HepG2 (cell line): ENCODE measurements around the gene TET2. TPM values are rescaled to one million over a fixed set of nuclear protein-coding genes. Genes with fewer than 3 reads are reported as not detected.

ENCODE experiments used
- CREB1 ChIP-seq, 2 experiments: fragments of 450-650 bp in 1 of 2; IDR thresholded peaks; 2 replicates each; pipeline ENCODE4 v1.6.1; 2016 to 2017; ENCODE audit warnings: control low read depth in 1 of 2, mild to moderate bottlenecking in 1 of 2, missing compliant biosample characterization in 1 of 2, missing genetic modification characterization in 1 of 2
- ERF ChIP-seq: IDR thresholded peaks from 2 replicates; pipeline ENCODE4 v1.6.1; 2018; ENCODE audit warnings: missing biosample characterization, missing genetic modification reagents
- GATAD2A ChIP-seq: IDR thresholded peaks from 2 replicates; pipeline ENCODE4 v1.6.1; 2016
- HNF4G ChIP-seq, 2 experiments: sonication (generic) in 1 of 2; formaldehyde crosslinking in 1 of 2; IDR thresholded peaks; 2 replicates each; pipeline versions ENCODE4 v1.4.0 to v1.6.1; 2011 to 2020; ENCODE audit warnings: borderline replicate concordance in 2 of 2, low read depth in 2 of 2, mild to moderate bottlenecking in 2 of 2, low read length in 1 of 2, missing genetic modification reagents in 1 of 2, moderate library complexity in 1 of 2
- MBNL3 ChIP-seq: fragments of 250-450 bp; sonication (Bioruptor Pico); conservative IDR thresholded peaks from 2 replicates; pipeline ENCODE4 v1.8.0; 2022; ENCODE audit warnings: mild to moderate bottlenecking, inconsistent platforms
- ONECUT2 ChIP-seq: sonication (generic); formaldehyde crosslinking; IDR thresholded peaks from 2 replicates; pipeline ENCODE4 v1.4.0; 2020; ENCODE audit warnings: missing genetic modification reagents
- SIX1 ChIP-seq: sonication (generic); formaldehyde crosslinking; IDR thresholded peaks from 2 replicates; pipeline ENCODE4 v1.4.0; 2020; ENCODE audit warnings: missing genetic modification reagents, borderline replicate concordance
- SMAD3 ChIP-seq: sonication (generic); formaldehyde crosslinking; IDR thresholded peaks from 2 replicates; pipeline ENCODE4 v1.4.0; 2020; ENCODE audit warnings: missing genetic modification reagents
- TCF12 ChIP-seq, 2 experiments: fragments of 450-650 bp in 1 of 2; sonication (generic) in 1 of 2; formaldehyde crosslinking in 1 of 2; IDR thresholded peaks; 2 replicates each; pipeline versions ENCODE4 v1.6.1 to v1.8.0; 2017 to 2022; ENCODE audit warnings: antibody characterized with exemption in 1 of 2, mild to moderate bottlenecking in 1 of 2, missing genetic modification reagents in 1 of 2, moderate library complexity in 1 of 2
- ZBTB20 ChIP-seq: sonication (generic); formaldehyde crosslinking; IDR thresholded peaks from 2 replicates; pipeline ENCODE4 v1.8.1; 2023; ENCODE audit warnings: missing genetic modification reagents, low read depth, mild to moderate bottlenecking, borderline replicate concordance
- ZFP41 ChIP-seq: sonication (generic); formaldehyde crosslinking; IDR thresholded peaks from 2 replicates; pipeline ENCODE4 v1.4.0; 2020; ENCODE audit warnings: mild to moderate bottlenecking, missing genetic modification reagents, borderline replicate concordance
- ZFYVE20 ChIP-seq: sonication (generic); formaldehyde crosslinking; IDR thresholded peaks from 2 replicates; pipeline ENCODE4 v1.8.0; 2023; ENCODE audit warnings: low read depth, mild to moderate bottlenecking, moderate library complexity, missing genetic modification reagents, borderline replicate concordance
- ZNF225 ChIP-seq: sonication (generic); formaldehyde crosslinking; IDR thresholded peaks from 2 replicates; pipeline ENCODE4 v1.4.0; 2020; ENCODE audit warnings: mild to moderate bottlenecking, missing genetic modification reagents
- ZNF230 ChIP-seq: sonication (generic); formaldehyde crosslinking; IDR thresholded peaks from 2 replicates; pipeline ENCODE4 v1.4.0; 2020; ENCODE audit warnings: mild to moderate bottlenecking, missing genetic modification reagents
- ZNF256 ChIP-seq: sonication (generic); formaldehyde crosslinking; conservative IDR thresholded peaks from 2 replicates; pipeline ENCODE4 v1.4.0; 2020; ENCODE audit warnings: missing genetic modification reagents
- ZNF3 ChIP-seq: IDR thresholded peaks from 2 replicates; pipeline ENCODE4 v1.7.0; 2017; ENCODE audit warnings: inconsistent platforms
- ZNF446 ChIP-seq: sonication (generic); formaldehyde crosslinking; IDR thresholded peaks from 2 replicates; pipeline ENCODE4 v1.5.0; 2020; ENCODE audit warnings: mild to moderate bottlenecking, missing genetic modification reagents
- ZNF546 ChIP-seq: sonication (generic); formaldehyde crosslinking; conservative IDR thresholded peaks from 2 replicates; pipeline ENCODE4 v1.8.1; 2023; ENCODE audit warnings: mild to moderate bottlenecking, missing genetic modification reagents
- ZNF558 ChIP-seq: sonication (generic); formaldehyde crosslinking; IDR thresholded peaks from 2 replicates; pipeline ENCODE4 v1.9.0; 2022; ENCODE audit warnings: mild to moderate bottlenecking, missing genetic modification reagents, borderline replicate concordance
- ZNF629 ChIP-seq: sonication (generic); formaldehyde crosslinking; conservative IDR thresholded peaks from 2 replicates; pipeline ENCODE4 v1.5.0; 2020; ENCODE audit warnings: missing genetic modification reagents
- ZNF644 ChIP-seq: IDR thresholded peaks from 2 replicates; pipeline ENCODE4 v1.6.1; 2016; ENCODE audit warnings: low read depth
- ZNF737 ChIP-seq: sonication (generic); formaldehyde crosslinking; IDR thresholded peaks from 2 replicates; pipeline ENCODE4 v1.5.0; 2020; ENCODE audit warnings: missing genetic modification reagents, mild to moderate bottlenecking, borderline replicate concordance
- polyA plus RNA-seq, 8 experiments: library from polyadenylated mRNA; depleted of rRNA in 3 of 8; stranded (reverse) in 7 of 8; unstranded in 1 of 8; fragments of >200 nt; fragmentation: Illumina TruSeq in 4 of 8; extraction: Trizol in 4 of 8; gene quantifications; 2 replicates each; pipeline versions ENCODE4 v1.2.1 to v1.2.3, GENCODE V29; 2011 to 2016; ENCODE audit warnings: low read depth in 4 of 8, missing spikeins in 1 of 8, mixed read lengths in 1 of 8; ENCODE audit not compliant: insufficient read depth in 1 of 8
- total RNA-seq, 5 experiments: library from RNA; depleted of rRNA; stranded (reverse); fragments of >200 nt; fragmentation: Illumina TruSeq; extraction: Trizol; gene quantifications; 2 replicates each; pipeline ENCODE4 v1.2.3, GENCODE V29; 2016; ENCODE audit warnings: low read depth in 1 of 5
- TF ChIP-seq, protein P1 (sequence below): sonication (generic); formaldehyde crosslinking; IDR thresholded peaks from 2 replicates; pipeline ENCODE4 v1.8.0; 2022; ENCODE audit warnings: mild to moderate bottlenecking, missing genetic modification reagents; ENCODE audit not compliant: insufficient replicate concordance
- TF ChIP-seq, protein P2 (sequence below): sonication (generic); formaldehyde crosslinking; IDR thresholded peaks from 2 replicates; pipeline ENCODE4 v1.9.0; 2021; ENCODE audit warnings: missing genetic modification reagents, borderline replicate concordance
- TF ChIP-seq, protein P3 (sequence below): sonication (generic); formaldehyde crosslinking; IDR thresholded peaks from 2 replicates; pipeline ENCODE4 v1.5.0; 2020; ENCODE audit warnings: mild to moderate bottlenecking, missing genetic modification reagents

TET2 gene
- total and polyA plus RNA-seq, 2 of the 13 experiments (the other 11 are each of a cell fraction or from before 2014, with no cell fraction given) = 4.7 to 4.8 TPM

DNA sequence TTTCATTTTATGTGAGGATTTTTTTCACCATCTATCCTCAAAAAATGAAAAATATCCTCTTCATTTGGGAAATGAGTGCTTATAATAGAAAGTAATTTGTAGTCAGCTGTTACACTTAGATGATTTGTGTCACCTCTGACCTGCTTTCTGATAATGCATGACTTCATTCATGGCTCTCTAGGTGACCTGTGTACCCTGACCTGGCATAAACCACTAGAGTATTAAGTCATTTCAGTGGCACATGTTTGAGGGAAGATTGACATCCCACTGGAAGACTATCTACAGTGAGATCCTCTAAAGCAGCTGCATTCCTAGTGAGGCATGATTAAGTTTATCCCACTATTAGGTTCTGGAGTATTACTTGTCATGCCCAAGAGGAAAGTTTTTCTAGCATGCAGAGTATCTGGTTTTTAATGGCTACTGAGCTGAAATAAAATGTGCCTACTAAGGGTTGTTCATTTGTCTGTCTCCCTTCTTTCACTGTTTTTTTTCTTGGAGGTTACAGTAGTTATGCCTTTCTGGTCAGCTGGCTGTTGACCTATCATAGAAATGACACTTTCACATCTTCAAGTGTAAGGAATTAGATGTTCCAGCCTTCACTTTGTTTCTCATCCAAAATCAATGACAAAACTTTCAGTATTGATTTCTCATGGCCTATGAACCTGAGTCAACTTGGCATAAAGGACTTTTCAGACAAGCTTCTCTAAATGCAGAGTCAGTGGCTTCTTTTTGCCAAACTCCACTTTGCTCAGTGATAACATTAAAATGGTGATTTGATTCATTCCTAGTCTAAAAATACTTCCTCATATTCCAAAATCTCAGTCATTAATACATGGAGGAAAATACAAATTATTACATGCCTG is 33.1 kb downstream of the TET2 start (continued):
- TF ChIP-seq ZBTB20 (CRISPR knock-in tag) (no peak), ZNF446 (CRISPR knock-in tag) (no peak), ZNF3 (CRISPR knock-in tag) (no peak), SMAD3 (CRISPR knock-in tag) (no peak), MBNL3 (CRISPR knock-in tag) (no peak), SIX1 (CRISPR knock-in tag) (no peak), ZNF225 (no peak), ZNF256 (CRISPR knock-in tag) (no peak), ZNF230 (no peak), ZNF629 (no peak), ZNF644 (CRISPR knock-in tag) (0 out of 2 replicates have a peak, but pooled peaks have one; percentile 51), ZNF546 (no peak), ONECUT2 (CRISPR knock-in tag) (peak; percentile 76), ZNF737 (no peak), TCF12 (IDR thresholded peaks at IDR 0.05) (no peak), TCF12 (CRISPR knock-in tag; IDR thresholded peaks at IDR 0.05) (no peak), ERF (CRISPR knock-in tag) (no peak), ZFYVE20 (CRISPR knock-in tag) (no peak), HNF4G (IDR thresholded peaks at IDR 0.05; ENCODE audit: borderline replicate concordance, low read depth, low read length) (no peak), HNF4G (CRISPR knock-in tag; IDR thresholded peaks at IDR 0.05; ENCODE audit: borderline replicate concordance, low read depth) (no peak), GATAD2A (CRISPR knock-in tag) (peak; percentile 31; the same call in 1 of the 2 replicates), CREB1 (IDR thresholded peaks at IDR 0.05) (no peak), CREB1 (CRISPR knock-in tag; IDR thresholded peaks at IDR 0.05) (no peak), ZFP41 (CRISPR knock-in tag) (no peak), ZNF558 (CRISPR knock-in tag) (no peak)
- TF ChIP-seq, protein P1, sequence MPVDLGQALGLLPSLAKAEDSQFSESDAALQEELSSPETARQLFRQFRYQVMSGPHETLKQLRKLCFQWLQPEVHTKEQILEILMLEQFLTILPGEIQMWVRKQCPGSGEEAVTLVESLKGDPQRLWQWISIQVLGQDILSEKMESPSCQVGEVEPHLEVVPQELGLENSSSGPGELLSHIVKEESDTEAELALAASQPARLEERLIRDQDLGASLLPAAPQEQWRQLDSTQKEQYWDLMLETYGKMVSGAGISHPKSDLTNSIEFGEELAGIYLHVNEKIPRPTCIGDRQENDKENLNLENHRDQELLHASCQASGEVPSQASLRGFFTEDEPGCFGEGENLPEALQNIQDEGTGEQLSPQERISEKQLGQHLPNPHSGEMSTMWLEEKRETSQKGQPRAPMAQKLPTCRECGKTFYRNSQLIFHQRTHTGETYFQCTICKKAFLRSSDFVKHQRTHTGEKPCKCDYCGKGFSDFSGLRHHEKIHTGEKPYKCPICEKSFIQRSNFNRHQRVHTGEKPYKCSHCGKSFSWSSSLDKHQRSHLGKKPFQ (CRISPR knock-in tag) = no peak
- TF ChIP-seq, protein P2, sequence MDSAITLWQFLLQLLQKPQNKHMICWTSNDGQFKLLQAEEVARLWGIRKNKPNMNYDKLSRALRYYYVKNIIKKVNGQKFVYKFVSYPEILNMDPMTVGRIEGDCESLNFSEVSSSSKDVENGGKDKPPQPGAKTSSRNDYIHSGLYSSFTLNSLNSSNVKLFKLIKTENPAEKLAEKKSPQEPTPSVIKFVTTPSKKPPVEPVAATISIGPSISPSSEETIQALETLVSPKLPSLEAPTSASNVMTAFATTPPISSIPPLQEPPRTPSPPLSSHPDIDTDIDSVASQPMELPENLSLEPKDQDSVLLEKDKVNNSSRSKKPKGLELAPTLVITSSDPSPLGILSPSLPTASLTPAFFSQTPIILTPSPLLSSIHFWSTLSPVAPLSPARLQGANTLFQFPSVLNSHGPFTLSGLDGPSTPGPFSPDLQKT (CRISPR knock-in tag) = no peak
- TF ChIP-seq, protein P3, sequence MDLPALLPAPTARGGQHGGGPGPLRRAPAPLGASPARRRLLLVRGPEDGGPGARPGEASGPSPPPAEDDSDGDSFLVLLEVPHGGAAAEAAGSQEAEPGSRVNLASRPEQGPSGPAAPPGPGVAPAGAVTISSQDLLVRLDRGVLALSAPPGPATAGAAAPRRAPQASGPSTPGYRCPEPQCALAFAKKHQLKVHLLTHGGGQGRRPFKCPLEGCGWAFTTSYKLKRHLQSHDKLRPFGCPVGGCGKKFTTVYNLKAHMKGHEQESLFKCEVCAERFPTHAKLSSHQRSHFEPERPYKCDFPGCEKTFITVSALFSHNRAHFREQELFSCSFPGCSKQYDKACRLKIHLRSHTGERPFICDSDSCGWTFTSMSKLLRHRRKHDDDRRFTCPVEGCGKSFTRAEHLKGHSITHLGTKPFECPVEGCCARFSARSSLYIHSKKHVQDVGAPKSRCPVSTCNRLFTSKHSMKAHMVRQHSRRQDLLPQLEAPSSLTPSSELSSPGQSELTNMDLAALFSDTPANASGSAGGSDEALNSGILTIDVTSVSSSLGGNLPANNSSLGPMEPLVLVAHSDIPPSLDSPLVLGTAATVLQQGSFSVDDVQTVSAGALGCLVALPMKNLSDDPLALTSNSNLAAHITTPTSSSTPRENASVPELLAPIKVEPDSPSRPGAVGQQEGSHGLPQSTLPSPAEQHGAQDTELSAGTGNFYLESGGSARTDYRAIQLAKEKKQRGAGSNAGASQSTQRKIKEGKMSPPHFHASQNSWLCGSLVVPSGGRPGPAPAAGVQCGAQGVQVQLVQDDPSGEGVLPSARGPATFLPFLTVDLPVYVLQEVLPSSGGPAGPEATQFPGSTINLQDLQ = no peak
